Loucy (cell line): ENCODE results near the gene HCN2.

Source experiments
- H2AFZ ChIP-seq: fragments of 200-600 bp; sonication (generic); 2 replicates; pipeline ENCODE4 v1.6.0; 2016; ENCODE audit warnings: antibody characterized with exemption, mild to moderate bottlenecking, low read length, moderate library complexity
- H3F3A ChIP-seq: fragments of 200-600 bp; 2 replicates; pipeline ENCODE4 v1.6.0; 2016; ENCODE audit warnings: antibody characterized with exemption, low read depth, mild to moderate bottlenecking
- H3K27me3 ChIP-seq: fragments of 200-600 bp; sonication (generic); 2 replicates; pipeline ENCODE4 v1.6.1; 2014; ENCODE audit warnings: low read length, mild to moderate bottlenecking; ENCODE audit not compliant: insufficient read depth, poor library complexity, severe bottlenecking
- H3K36me3 ChIP-seq: fragments of 200-600 bp; sonication (generic); 2 replicates; pipeline ENCODE4 v1.6.1; 2016; ENCODE audit warnings: low read length; ENCODE audit not compliant: insufficient read depth
- H3K4me1 ChIP-seq: fragments of 200-600 bp; sonication (generic); 2 replicates; pipeline ENCODE4 v1.5.1; 2014; ENCODE audit warnings: low read length, mild to moderate bottlenecking; ENCODE audit not compliant: insufficient read depth, poor library complexity, severe bottlenecking
- H3K4me2 ChIP-seq: fragments of 200-600 bp; sonication (generic); 2 replicates; pipeline ENCODE4 v1.6.0; 2014; ENCODE audit warnings: antibody characterized with exemption, low read length, low read depth, mild to moderate bottlenecking; ENCODE audit not compliant: poor library complexity, severe bottlenecking
- H3K4me3 ChIP-seq: fragments of 200-600 bp; sonication (generic); 2 replicates; pipeline ENCODE4 v1.5.1; 2014; ENCODE audit warnings: low read length, mild to moderate bottlenecking, mixed read lengths; ENCODE audit not compliant: poor library complexity, severe bottlenecking
- H3K79me2 ChIP-seq: fragments of 200-600 bp; sonication (generic); 2 replicates; pipeline ENCODE4 v1.6.1; 2014; ENCODE audit warnings: low read length; ENCODE audit not compliant: insufficient read depth
- H3K9ac ChIP-seq: fragments of 200-600 bp; sonication (generic); 2 replicates; pipeline ENCODE4 v1.6.0; 2014; ENCODE audit warnings: mild to moderate bottlenecking, low read depth, low read length, moderate library complexity; ENCODE audit not compliant: poor library complexity, severe bottlenecking
- H3K9me2 ChIP-seq: fragments of 200-600 bp; sonication (generic); replicated peaks from 2 replicates; pipeline ENCODE4 v1.6.1; 2016; ENCODE audit warnings: low read depth, low read length, mixed read lengths
- H3K9me3 ChIP-seq: fragments of 200-600 bp; sonication (generic); 2 replicates; pipeline ENCODE4 v1.6.1; 2014; ENCODE audit warnings: mild to moderate bottlenecking, antibody characterized with exemption, low read length, low read depth; ENCODE audit not compliant: insufficient read depth
- H4K20me1 ChIP-seq: fragments of 200-600 bp; sonication (generic); 2 replicates; pipeline ENCODE4 v1.6.0; 2014; ENCODE audit warnings: antibody characterized with exemption, low read length, mild to moderate bottlenecking; ENCODE audit not compliant: insufficient read depth, poor library complexity, severe bottlenecking
- CTCF ChIP-seq: fragments of 200-600 bp; sonication (generic); conservative IDR thresholded peaks from 2 replicates; pipeline ENCODE4 v1.5.1; 2014; ENCODE audit warnings: mild to moderate bottlenecking, antibody characterized with exemption, low read length
- EZH2phosphoT487 ChIP-seq: fragments of 200-600 bp; IDR thresholded peaks from 2 replicates; pipeline ENCODE4 v1.6.1; 2018; ENCODE audit warnings: antibody characterized with exemption, mild to moderate bottlenecking, moderate library complexity, borderline replicate concordance

HCN2 gene

GRCh38 chr19:660793-661426 is 71.2 kb downstream of the HCN2 start:
- Histone ChIP-seq H3K27me3 (peaks cover 7% of the 10 kb centered on the region), H2AFZ (no peak overlapping the region), H3K36me3 (no peaks in the 10 kb centered on the region; the same call in 1 of the 2 replicates), H3K9ac (peak overlapping the region; percentile 91), H3K4me3 (peak overlapping the region; percentile 100), H3K79me2 (peaks cover 71% of the 10 kb centered on the region), H3K4me2 (peak overlapping the region; percentile 100), H3F3A (no peaks in the 10 kb centered on the region), H3K4me1 (peaks cover 24% of the 10 kb centered on the region), H3K9me2 (no peaks in the 10 kb centered on the region), H4K20me1 (peaks cover 64% of the 10 kb centered on the region), H3K9me3 (no peaks in the 10 kb centered on the region)
- TF ChIP-seq CTCF (no peak), EZH2phosphoT487 (no peak)

- no peak overlapping the region for H2AFZ ChIP-seq
- H3K36me3 ChIP-seq: no peaks in the 10 kb centered on the region; the same call in 1 of the 2 replicates
- H3K4me2 ChIP-seq: peak overlapping the region; percentile 100
- TF ChIP-seq EZH2phosphoT487: no peak
- TF ChIP-seq CTCF: no peak
- peaks cover 24% of the 10 kb centered on the region for H3K4me1 ChIP-seq
- peak overlapping the region; percentile 100 for H3K4me3 ChIP-seq
- H3K9me2 ChIP-seq: no peaks in the 10 kb centered on the region
- peak overlapping the region; percentile 91 for H3K9ac ChIP-seq
- H4K20me1 ChIP-seq: peaks cover 61% of the 10 kb centered on the region
- H3K27me3 ChIP-seq: peaks cover 7% of the 10 kb centered on the region
- no peaks in the 10 kb centered on the region for H3F3A ChIP-seq
- no peaks in the 10 kb centered on the region for H3K9me3 ChIP-seq
- H3K79me2 ChIP-seq: peaks cover 64% of the 10 kb centered on the region
Observed at GRCh38 chr19:661427-662196, 71.9 kb downstream of the HCN2 start.

- Histone ChIP-seq H3K36me3 (no peaks in the 10 kb centered on the region; the same call in 1 of the 2 replicates), H3F3A (no peaks in the 10 kb centered on the region), H3K4me2 (peak overlapping the region; percentile 100), H3K4me3 (peak overlapping the region; percentile 100), H2AFZ (no peak overlapping the region), H3K4me1 (peaks cover 24% of the 10 kb centered on the region), H3K9ac (peak overlapping the region; percentile 91), H3K27me3 (peaks cover 7% of the 10 kb centered on the region), H4K20me1 (peaks cover 54% of the 10 kb centered on the region), H3K9me2 (no peaks in the 10 kb centered on the region), H3K79me2 (peaks cover 56% of the 10 kb centered on the region), H3K9me3 (no peaks in the 10 kb centered on the region)
- TF ChIP-seq EZH2phosphoT487 (no peak), CTCF (no peak)
Observed at GRCh38 chr19:662207-662961, 72.7 kb downstream of the HCN2 start.
